Psoas muscle (tissue), 8 donors: ENCODE measurements around the gene TMSB4X. TPM values are rescaled to one million over a fixed set of nuclear protein-coding genes. Genes with fewer than 3 reads are reported as not detected.

ENCODE experiments used
- ATAC-seq, 4 donors: fragments of 200-7000 bp; cut with Tn5 transposase; one replicate each; pipeline ENCODE4 v1.9.1; 2020; ENCODE audit warnings: moderate library complexity in 3 of 4, mild to moderate bottlenecking in 2 of 4
- DNase-seq, 2 donors: peaks; one replicate each; pipeline ENCODE4 v3.0.0-alpha.2; 2020
- H3K27ac ChIP-seq: fragments of 200-600 bp; one replicate; pipeline ENCODE4 v1.8.0; 2022
- H3K27me3 ChIP-seq, 3 donors: fragments of 200-600 bp in 1 of 3; one replicate each; pipeline versions ENCODE4 v1.6.1 to v1.8.0; 2013 to 2022; ENCODE audit warnings: low read length in 2 of 3, mild to moderate bottlenecking in 2 of 3, moderate library complexity in 1 of 3; ENCODE audit not compliant: insufficient read depth in 3 of 3
- H3K36me3 ChIP-seq, 2 donors: fragments of 200-600 bp in 1 of 2; one replicate each; pipeline versions ENCODE4 v1.6.1 to v1.8.0; 2013 to 2022; ENCODE audit warnings: low read depth in 1 of 2, mild to moderate bottlenecking in 1 of 2, moderate library complexity in 1 of 2; ENCODE audit not compliant: insufficient read depth in 1 of 2
- H3K4me1 ChIP-seq: fragments of 200-600 bp; one replicate; pipeline ENCODE4 v1.8.0; 2022
- H3K4me3 ChIP-seq: fragments of 200-600 bp; one replicate; pipeline ENCODE4 v1.8.0; 2022; ENCODE audit warnings: mild to moderate bottlenecking
- H3K9me3 ChIP-seq: fragments of 200-600 bp; one replicate; pipeline ENCODE4 v1.8.0; 2022
- CTCF ChIP-seq: fragments of 200-600 bp; IDR thresholded peaks from one replicate; pipeline ENCODE4 v1.8.0; 2022; ENCODE audit warnings: antibody characterized with exemption
- WGBS, 3 donors: extraction: QIAGEN DNeasy Blood & Tissue Kit; methylation state at CpG; one replicate each; pipeline versions ENCODE4 v1.1.6 to v1.1.7; 2013; 5-methylcytosine and 5-hydroxymethylcytosine counted together
- intact Hi-C, 2 donors: fragments of 100-400 bp; cut with DNase I; formaldehyde crosslinking; loops; one replicate each; pipeline versions ENCODE4 v1.11.0 to v1.14.2; 2022
- polyA plus RNA-seq, 3 donors: library from polyadenylated mRNA; stranded (reverse); fragments of 200-250 nt; gene quantifications; one replicate each; pipeline ENCODE4 v1.2.3, GENCODE V29; 2013
- total RNA-seq, 4 donors: library from RNA; stranded (reverse); fragmentation: NEBNext Ultra II Directional in 2 of 4; extraction: Animal tissue kit (Norgen Biotek cat#: 25700) in 2 of 4; gene quantifications; one replicate each; pipeline versions ENCODE4 v1.2.1 to v1.2.4, GENCODE V29; 2021 to 2023
- donor health status: healthy with polysubstance abuse.
- donor health status: DM: no; HTN: no; CAD: no; lungs with moderate emphysema.
- donor health status: Bipolar disorder and iron deficiency.
- donor health status: healthy.
- donor health status: DM: yes; HTN: yes; CAD: no.
- donor health status: DM: no; HTN: no; CAD: no.
- donor health status: DM: no; HTN: no; CAD: no.
- donor health status: DM: yes; HTN: yes; CAD: no.

TMSB4X gene
- total and polyA plus RNA-seq, 7 donors, result 382 to 1,148 (median 534) TPM

GRCh38 chrX:13022926-13023325 is 48.0 kb downstream of the TMSB4X start:
- DNase-seq, result no peak
- ATAC-seq, result no peak
- no peaks in the 10 kb centered on the region for H3K36me3 ChIP-seq
- H3K4me1 ChIP-seq, result no peaks in the 10 kb centered on the region
- no peaks in the 10 kb centered on the region for H3K9me3 ChIP-seq
- no peak overlapping the region for H3K4me3 ChIP-seq
- intact Hi-C loops, result no loop called here
- H3K27ac ChIP-seq, result no peak overlapping the region
- TF ChIP-seq CTCF, result no peak
- H3K27me3 ChIP-seq, result peaks cover 0 to 8% (median 0%) of the 10 kb centered on the region in 3 donors
- WGBS, 3 donors, result 58 to 65% (median 60%) methylated on average over 2 of the region's 2 CpGs

GRCh38 chrX:13023567-13023966 is 48.7 kb downstream of the TMSB4X start:
- ATAC-seq (no peak), DNase-seq (no peak)
- intact Hi-C loops, result no loop called here
- TF ChIP-seq CTCF, result no peak
- Histone ChIP-seq H3K27ac (no peak overlapping the region), H3K9me3 (no peaks in the 10 kb centered on the region), H3K27me3 (peaks cover 0 to 8% (median 0%) of the 10 kb centered on the region in 3 donors), H3K4me1 (no peaks in the 10 kb centered on the region), H3K4me3 (no peak overlapping the region), H3K36me3 (no peaks in the 10 kb centered on the region)
- WGBS, 3 donors, result 92 to 99% (median 97%) methylated on average over 3 of the region's 3 CpGs

GRCh38 chrX:13023979-13024378 is 49.1 kb downstream of the TMSB4X start:
- no peak for ATAC-seq
- Histone ChIP-seq H3K9me3 (no peaks in the 10 kb centered on the region), H3K4me1 (no peaks in the 10 kb centered on the region), H3K27ac (no peak overlapping the region), H3K4me3 (no peak overlapping the region), H3K36me3 (no peaks in the 10 kb centered on the region), H3K27me3 (peaks cover 0 to 8% (median 0%) of the 10 kb centered on the region in 3 donors)
- intact Hi-C loops, result no loop called here
- DNase-seq, result no peak
- TF ChIP-seq CTCF, result no peak
- WGBS, 3 donors, result 70 to 75% (median 70%) methylated on average over 4 of the region's 4 CpGs

- Histone ChIP-seq H3K36me3 (no peaks in the 10 kb centered on the region), H3K27me3 (peaks cover 0 to 8% (median 0%) of the 10 kb centered on the region in 3 donors), H3K27ac (no peak overlapping the region), H3K4me1 (no peaks in the 10 kb centered on the region), H3K4me3 (no peak overlapping the region), H3K9me3 (no peaks in the 10 kb centered on the region)
- 48 to 59% (median 54%) methylated on average over 3 of the region's 3 CpGs for WGBS, 3 donors
- no peak for ATAC-seq
- TF ChIP-seq CTCF, result no peak
- no peak for DNase-seq
- intact Hi-C loops, result no loop called here
Measured at GRCh38 chrX:13024986-13025385, 50.1 kb downstream of the TMSB4X start.

Other genes starting within 250 kb of the TMSB4X start
- gene PRPS2, start 183.7 kb upstream of the TMSB4X start, total RNA-seq, result 1 to 10 TPM; 1.9 to 3.5 (median 2.5) TPM
- gene PRPS2, start 183.7 kb upstream of the TMSB4X start, polyA plus RNA-seq, result 1 to 10 TPM in 2 of 3 donors, under 1 TPM in 1; 0.97 to 1.4 (median 1.1) TPM
- gene TLR7, start 108.0 kb upstream of the TMSB4X start, total RNA-seq, result under 1 TPM; 0.08 to 0.73 (median 0.42) TPM
- gene TLR7, start 108.0 kb upstream of the TMSB4X start, polyA plus RNA-seq, result under 1 TPM; 0.03 to 0.04 (median 0.04) TPM
- gene TLR8, start 68.5 kb upstream of the TMSB4X start, total RNA-seq, result under 1 TPM; 0.36 to 0.57 (median 0.48) TPM
- gene TLR8, start 68.5 kb upstream of the TMSB4X start, polyA plus RNA-seq, result under 1 TPM; 0.06 to 0.10 (median 0.09) TPM
- gene FAM9C, start 69.5 kb downstream of the TMSB4X start, total RNA-seq, result under 1 TPM in 1 of 4 donors, not detected in 3; 0.04 TPM
- not detected for gene FAM9C, start 69.5 kb downstream of the TMSB4X start, polyA plus RNA-seq